ENCODE measurements around the gene SLC6A2. TPM values are rescaled to one million over a fixed set of nuclear protein-coding genes. Genes with fewer than 3 reads are reported as not detected.

The SLC6A2 gene
- total and polyA plus RNA-seq, 2 of the 13 experiments (the other 11 are each of a cell fraction or from before 2014, with no cell fraction given), result 0.62 to 0.66 TPM

DNA sequence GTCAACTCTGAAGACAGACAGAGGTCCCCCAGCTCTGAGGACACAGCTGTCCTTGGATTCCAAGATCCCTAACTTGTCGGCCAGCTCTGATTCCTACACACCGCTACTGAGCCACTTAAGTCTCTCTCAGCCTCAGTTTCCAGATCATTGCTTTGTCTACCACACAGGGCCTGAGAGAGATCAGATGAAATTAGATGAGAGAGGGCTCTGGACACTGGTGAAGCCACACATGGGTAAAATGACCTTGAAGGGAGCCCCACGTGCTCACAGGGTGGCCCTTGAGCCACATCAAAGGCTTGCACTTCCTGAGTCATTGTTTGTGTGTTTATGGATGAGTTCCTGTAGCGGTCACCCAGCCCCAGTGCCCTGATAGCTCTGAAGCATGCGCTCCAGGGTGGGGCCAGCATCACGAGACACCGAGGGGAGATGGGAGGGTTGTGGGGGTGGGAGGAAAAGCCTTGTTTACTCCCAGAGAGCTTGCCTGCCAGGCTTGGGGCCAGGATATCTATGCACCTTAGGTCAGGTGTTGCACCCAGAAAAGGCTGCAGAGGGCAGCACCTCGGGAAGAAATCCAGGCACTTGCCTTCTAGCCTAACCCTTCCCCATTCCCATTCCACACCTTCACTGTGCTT, 32.7 kb upstream of the SLC6A2 start (continued):
- TF ChIP-seq, protein P1, sequence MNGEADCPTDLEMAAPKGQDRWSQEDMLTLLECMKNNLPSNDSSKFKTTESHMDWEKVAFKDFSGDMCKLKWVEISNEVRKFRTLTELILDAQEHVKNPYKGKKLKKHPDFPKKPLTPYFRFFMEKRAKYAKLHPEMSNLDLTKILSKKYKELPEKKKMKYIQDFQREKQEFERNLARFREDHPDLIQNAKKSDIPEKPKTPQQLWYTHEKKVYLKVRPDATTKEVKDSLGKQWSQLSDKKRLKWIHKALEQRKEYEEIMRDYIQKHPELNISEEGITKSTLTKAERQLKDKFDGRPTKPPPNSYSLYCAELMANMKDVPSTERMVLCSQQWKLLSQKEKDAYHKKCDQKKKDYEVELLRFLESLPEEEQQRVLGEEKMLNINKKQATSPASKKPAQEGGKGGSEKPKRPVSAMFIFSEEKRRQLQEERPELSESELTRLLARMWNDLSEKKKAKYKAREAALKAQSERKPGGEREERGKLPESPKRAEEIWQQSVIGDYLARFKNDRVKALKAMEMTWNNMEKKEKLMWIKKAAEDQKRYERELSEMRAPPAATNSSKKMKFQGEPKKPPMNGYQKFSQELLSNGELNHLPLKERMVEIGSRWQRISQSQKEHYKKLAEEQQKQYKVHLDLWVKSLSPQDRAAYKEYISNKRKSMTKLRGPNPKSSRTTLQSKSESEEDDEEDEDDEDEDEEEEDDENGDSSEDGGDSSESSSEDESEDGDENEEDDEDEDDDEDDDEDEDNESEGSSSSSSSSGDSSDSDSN (CRISPR knock-in tag; IDR thresholded peaks at IDR 0.05), result peak; percentile 59; the same call in 1 of the 2 replicates
- TF ChIP-seq CCAR2 (optimal IDR thresholded peaks at IDR 0.05; ENCODE audit: low read depth, low read length), result peak; percentile 50
- TF ChIP-seq ZNF501 (CRISPR knock-in tag; IDR thresholded peaks at IDR 0.05), result peak; percentile 97
- no peak for TF ChIP-seq CEBPZ (IDR thresholded peaks at IDR 0.05; ENCODE audit: low read length)
- 0 out of 2 replicates have a peak, but pooled peaks have one; percentile 79 for TF ChIP-seq ZNF253 (CRISPR knock-in tag; IDR thresholded peaks at IDR 0.05; ENCODE audit: borderline replicate concordance)
- TF ChIP-seq KAT8 (CRISPR knock-in tag; IDR thresholded peaks at IDR 0.05), result peak; percentile 72
- 0 out of 2 replicates have a peak, but pooled peaks have one; percentile 69 for TF ChIP-seq FOXC1 (CRISPR knock-in tag; IDR thresholded peaks at IDR 0.05; ENCODE audit: borderline replicate concordance)
- TF ChIP-seq MEIS2 (CRISPR knock-in tag; IDR thresholded peaks at IDR 0.05), result peak; percentile 92; the same call in 1 of the 2 replicates
- TF ChIP-seq MAFK (conservative IDR thresholded peaks at IDR 0.05 in 1 of 2, IDR thresholded peaks at IDR 0.05 in 1 of 2; ENCODE audit: low read length in 2 of 2), result peak; percentile 57 to 62
- TF ChIP-seq ZNF770 (CRISPR knock-in tag; IDR thresholded peaks at IDR 0.05), result peak; percentile 67
- TF ChIP-seq, protein P2, sequence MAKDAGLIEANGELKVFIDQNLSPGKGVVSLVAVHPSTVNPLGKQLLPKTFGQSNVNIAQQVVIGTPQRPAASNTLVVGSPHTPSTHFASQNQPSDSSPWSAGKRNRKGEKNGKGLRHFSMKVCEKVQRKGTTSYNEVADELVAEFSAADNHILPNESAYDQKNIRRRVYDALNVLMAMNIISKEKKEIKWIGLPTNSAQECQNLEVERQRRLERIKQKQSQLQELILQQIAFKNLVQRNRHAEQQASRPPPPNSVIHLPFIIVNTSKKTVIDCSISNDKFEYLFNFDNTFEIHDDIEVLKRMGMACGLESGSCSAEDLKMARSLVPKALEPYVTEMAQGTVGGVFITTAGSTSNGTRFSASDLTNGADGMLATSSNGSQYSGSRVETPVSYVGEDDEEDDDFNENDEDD (CRISPR knock-in tag; IDR thresholded peaks at IDR 0.05; ENCODE audit: borderline replicate concordance), result peak; percentile 92
- TF ChIP-seq, protein P3, sequence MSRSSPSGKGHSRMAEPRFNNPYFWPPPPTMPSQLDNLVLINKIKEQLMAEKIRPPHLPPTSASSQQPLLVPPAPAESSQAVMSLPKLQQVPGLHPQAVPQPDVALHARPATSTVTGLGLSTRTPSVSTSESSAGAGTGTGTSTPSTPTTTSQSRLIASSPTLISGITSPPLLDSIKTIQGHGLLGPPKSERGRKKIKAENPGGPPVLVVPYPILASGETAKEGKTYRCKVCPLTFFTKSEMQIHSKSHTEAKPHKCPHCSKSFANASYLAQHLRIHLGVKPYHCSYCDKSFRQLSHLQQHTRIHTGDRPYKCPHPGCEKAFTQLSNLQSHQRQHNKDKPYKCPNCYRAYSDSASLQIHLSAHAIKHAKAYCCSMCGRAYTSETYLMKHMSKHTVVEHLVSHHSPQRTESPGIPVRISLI (CRISPR knock-in tag; IDR thresholded peaks at IDR 0.05; ENCODE audit: borderline replicate concordance), result peak; percentile 65; the same call in 1 of the 2 replicates
- peak; percentile 74 for TF ChIP-seq KDM1A (CRISPR knock-in tag; IDR thresholded peaks at IDR 0.05)
- TF ChIP-seq WIZ (CRISPR knock-in tag; IDR thresholded peaks at IDR 0.05), result no peak
- no peak for TF ChIP-seq ZFP82 (CRISPR knock-in tag; IDR thresholded peaks at IDR 0.05; ENCODE audit: borderline replicate concordance)
- TF ChIP-seq ZNF83 (CRISPR knock-in tag; IDR thresholded peaks at IDR 0.05; ENCODE audit: borderline replicate concordance), result no peak
- peak; percentile 90 for TF ChIP-seq SALL2 (CRISPR knock-in tag; IDR thresholded peaks at IDR 0.05)
- no peak for TF ChIP-seq TAF15 (IDR thresholded peaks at IDR 0.05; ENCODE audit: low read depth, low read length, poor library complexity, severe bottlenecking)
